Fibroblast of the aortic adventitia (primary cell): ENCODE measurements around the gene AGAP2. TPM values are rescaled to one million over a fixed set of nuclear protein-coding genes. Genes with fewer than 3 reads are reported as not detected.

Source experiments
- DNase-seq: peaks from one replicate; pipeline ENCODE4 v3.0.0-alpha.2; 2010; ENCODE audit warnings: low read depth
- H3K4me3 ChIP-seq: 2 replicates; pipeline ENCODE4 v1.5.1; 2011; ENCODE audit warnings: low read depth, mild to moderate bottlenecking, control low read depth, low read length, moderate library complexity
- CTCF ChIP-seq: IDR thresholded peaks from 2 replicates; pipeline ENCODE4 v1.5.1; 2011; ENCODE audit warnings: mild to moderate bottlenecking, low read length, control low read depth, inconsistent platforms; ENCODE audit not compliant: insufficient read depth
- total RNA-seq: library from RNA; depleted of rRNA; stranded (reverse); fragments of >200 nt; gene quantifications from 2 replicates; pipeline ENCODE4 v1.2.3, GENCODE V29; 2012; ENCODE audit warnings: low replicate concordance

The AGAP2 gene
- total RNA-seq, 1 donor = 0.27 TPM

- H3K4me3 ChIP-seq = no peak overlapping the region
- no peak for DNase-seq
- peak; percentile 50 for TF ChIP-seq CTCF
Observed at GRCh38 chr12:57759360-57759980, 20.9 kb upstream of the AGAP2 start.

DNA sequence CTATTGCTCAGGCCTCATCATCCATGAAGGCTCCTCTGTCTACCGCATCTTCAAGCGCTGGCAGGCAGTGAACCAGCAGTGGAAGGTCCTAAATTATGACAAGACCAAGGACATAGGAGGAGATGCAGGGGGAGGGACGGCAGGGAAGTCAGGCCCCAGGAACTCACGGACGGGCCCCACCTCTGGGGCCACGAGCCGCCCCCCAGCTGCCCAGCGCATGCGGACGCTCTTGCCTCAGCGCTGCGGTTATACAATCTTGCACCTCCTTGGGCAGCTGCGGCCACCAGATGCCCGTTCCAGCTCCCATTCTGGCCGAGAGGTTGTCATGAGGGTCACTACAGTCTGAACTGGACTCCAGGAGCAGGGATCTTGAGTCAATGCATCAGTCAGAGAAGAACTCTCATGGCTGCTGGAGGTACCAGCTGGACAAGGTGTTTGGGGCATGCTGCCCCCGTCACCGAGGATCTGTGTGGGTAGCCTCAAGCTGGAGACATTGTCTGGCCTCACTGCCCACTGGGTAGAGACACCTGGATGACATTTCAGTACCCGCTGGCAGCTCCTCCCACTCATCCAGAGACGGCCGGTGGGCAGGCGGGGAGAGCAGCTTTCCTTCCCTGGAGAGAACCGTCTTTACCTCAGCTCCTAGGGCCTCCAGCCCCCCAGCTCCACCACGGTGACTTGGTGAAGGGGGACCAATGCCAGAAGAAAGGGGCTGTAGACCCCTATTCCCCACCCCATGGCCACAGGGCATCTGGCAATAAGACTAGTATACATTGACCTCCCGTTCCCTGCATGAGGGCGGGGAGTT lies 20.2 kb upstream of the AGAP2 start:
- DNase-seq = no peak
- no peak overlapping the region for H3K4me3 ChIP-seq
- no peak for TF ChIP-seq CTCF

DNA sequence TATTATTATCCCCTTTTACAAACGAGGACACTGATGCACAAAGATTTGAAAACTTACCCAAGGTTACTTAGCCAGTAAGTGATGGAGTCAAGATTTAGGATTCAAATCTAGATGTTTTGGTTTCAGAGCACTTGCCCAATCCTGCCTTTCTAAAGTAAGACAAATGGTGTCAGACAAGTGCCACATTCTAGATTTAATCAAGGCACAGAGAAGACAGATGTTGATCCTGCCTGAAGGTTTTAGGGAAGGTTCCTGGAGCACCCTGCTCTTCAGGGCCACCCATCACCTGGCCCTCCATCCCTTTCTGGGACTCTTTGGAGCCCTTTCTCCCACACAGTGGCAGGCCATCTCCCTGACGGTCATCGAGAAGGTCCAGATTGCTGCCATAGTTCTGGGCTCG lies 19.2 kb upstream of the AGAP2 start:
- DNase-seq = no peak
- H3K4me3 ChIP-seq = no peak overlapping the region
- TF ChIP-seq CTCF = no peak

- peak; percentile 37 for TF ChIP-seq CTCF
- DNase-seq = no peak
- H3K4me3 ChIP-seq = no peak overlapping the region
Observed at GRCh38 chr12:57756406-57757341, 18.1 kb upstream of the AGAP2 start.

- peak overlapping the region; percentile 65 for H3K4me3 ChIP-seq
- no peak for DNase-seq
Observed at GRCh38 chr12:57755454-57756372, 17.2 kb upstream of the AGAP2 start.

More at GRCh38 chr12:57755454-57756372, 17.2 kb upstream of the AGAP2 start:
- TF ChIP-seq CTCF = no peak
